HEK293 (cell line): ENCODE data around the gene CELF6.

Experiments
- GLI4 ChIP-seq: fragments of 450-650 bp; formaldehyde crosslinking; IDR thresholded peaks from 2 replicates; pipeline ENCODE4 v1.5.1; 2016; ENCODE audit warnings: missing biosample characterization, missing genetic modification characterization
- HOXA7 ChIP-seq: sonication (generic); formaldehyde crosslinking; IDR thresholded peaks from 2 replicates; pipeline ENCODE4 v1.8.1; 2022; ENCODE audit warnings: missing genetic modification reagents, borderline replicate concordance
- IKZF3 ChIP-seq: fragments of 450-650 bp; IDR thresholded peaks from 2 replicates; pipeline ENCODE4 v1.5.0; 2018; ENCODE audit warnings: missing biosample characterization, mild to moderate bottlenecking, missing genetic modification characterization, moderate library complexity
- KLF8 ChIP-seq: fragments of 450-650 bp; formaldehyde crosslinking; IDR thresholded peaks from 2 replicates; pipeline ENCODE4 v1.5.1; 2016; ENCODE audit warnings: missing biosample characterization, missing genetic modification characterization
- PRDM10 ChIP-seq: fragments of 450-650 bp; formaldehyde crosslinking; IDR thresholded peaks from 2 replicates; pipeline ENCODE4 v1.5.1; 2016; ENCODE audit warnings: missing biosample characterization, missing genetic modification characterization
- TSHZ1 ChIP-seq: fragments of 450-650 bp; formaldehyde crosslinking; IDR thresholded peaks from 2 replicates; pipeline ENCODE4 v1.5.1; 2016; ENCODE audit warnings: missing biosample characterization, missing genetic modification characterization, borderline replicate concordance
- ZBTB21 ChIP-seq: fragments of 450-650 bp; formaldehyde crosslinking; IDR thresholded peaks from 2 replicates; pipeline ENCODE4 v1.5.1; 2017; ENCODE audit warnings: missing biosample characterization, missing genetic modification characterization
- ZBTB44 ChIP-seq: fragments of 450-650 bp; IDR thresholded peaks from 2 replicates; pipeline ENCODE4 v1.5.1; 2018; ENCODE audit warnings: missing biosample characterization, mild to moderate bottlenecking, missing genetic modification characterization
- ZBTB48 ChIP-seq: fragments of 450-650 bp; formaldehyde crosslinking; IDR thresholded peaks from 2 replicates; pipeline ENCODE4 v1.5.1; 2016; ENCODE audit warnings: missing biosample characterization, missing genetic modification characterization
- ZBTB7A ChIP-seq: fragments of 450-650 bp; formaldehyde crosslinking; IDR thresholded peaks from 2 replicates; pipeline ENCODE4 v1.5.1; 2016; ENCODE audit warnings: low read depth, missing biosample characterization, missing genetic modification characterization
- ZNF16 ChIP-seq: fragments of 450-650 bp; formaldehyde crosslinking; IDR thresholded peaks from 2 replicates; pipeline ENCODE4 v1.5.1; 2016; ENCODE audit warnings: low read depth, missing biosample characterization, missing genetic modification characterization
- ZNF248 ChIP-seq: fragments of 450-650 bp; formaldehyde crosslinking; IDR thresholded peaks from 2 replicates; pipeline ENCODE4 v1.5.1; 2017; ENCODE audit warnings: missing biosample characterization, missing genetic modification characterization
- ZNF324 ChIP-seq: fragments of 450-650 bp; formaldehyde crosslinking; IDR thresholded peaks from 2 replicates; pipeline ENCODE4 v1.5.1; 2016; ENCODE audit warnings: missing biosample characterization, missing genetic modification characterization
- ZNF366 ChIP-seq: fragments of 450-650 bp; formaldehyde crosslinking; conservative IDR thresholded peaks from 2 replicates; pipeline ENCODE4 v1.5.1; 2016; ENCODE audit warnings: missing biosample characterization, missing genetic modification characterization
- ZNF391 ChIP-seq: fragments of 450-650 bp; formaldehyde crosslinking; IDR thresholded peaks from 2 replicates; pipeline ENCODE4 v1.5.1; 2016; ENCODE audit warnings: low read depth, missing biosample characterization, missing genetic modification characterization, borderline replicate concordance
- ZNF416 ChIP-seq: fragments of 450-650 bp; formaldehyde crosslinking; IDR thresholded peaks from 2 replicates; pipeline ENCODE4 v1.5.1; 2016; ENCODE audit warnings: missing biosample characterization, missing genetic modification characterization
- ZNF423 ChIP-seq: fragments of 450-650 bp; formaldehyde crosslinking; IDR thresholded peaks from 2 replicates; pipeline ENCODE4 v1.5.1; 2016; ENCODE audit warnings: missing biosample characterization, missing genetic modification characterization
- ZNF473 ChIP-seq: fragments of 450-650 bp; formaldehyde crosslinking; IDR thresholded peaks from 2 replicates; pipeline ENCODE4 v1.5.1; 2017; ENCODE audit warnings: missing biosample characterization, missing genetic modification characterization
- ZNF488 ChIP-seq: fragments of 450-650 bp; formaldehyde crosslinking; IDR thresholded peaks from 2 replicates; pipeline ENCODE4 v1.5.1; 2016; ENCODE audit warnings: missing biosample characterization, missing genetic modification characterization
- ZNF518A ChIP-seq: fragments of 450-650 bp; formaldehyde crosslinking; conservative IDR thresholded peaks from 2 replicates; pipeline ENCODE4 v1.5.1; 2016; ENCODE audit warnings: low read depth, missing biosample characterization, missing genetic modification characterization
- ZNF544 ChIP-seq: fragments of 450-650 bp; formaldehyde crosslinking; IDR thresholded peaks from 2 replicates; pipeline ENCODE4 v1.5.0; 2017; ENCODE audit warnings: missing biosample characterization, missing genetic modification characterization
- ZNF654 ChIP-seq: fragments of 450-650 bp; formaldehyde crosslinking; IDR thresholded peaks from 2 replicates; pipeline ENCODE4 v1.5.1; 2016; ENCODE audit warnings: low read depth, missing biosample characterization, missing genetic modification characterization
- ZSCAN30 ChIP-seq: fragments of 450-650 bp; IDR thresholded peaks from 2 replicates; pipeline ENCODE4 v1.5.1; 2018; ENCODE audit warnings: missing biosample characterization, mild to moderate bottlenecking, missing genetic modification characterization, moderate library complexity

The CELF6 gene

GRCh38 chr15:72272213-72272996, 47.6 kb downstream of the CELF6 start, which contains the start of gene PARP6 (continued):
- no peak for TF ChIP-seq TSHZ1
- no peak for TF ChIP-seq ZNF16 (tag by site-specific recombination)
- TF ChIP-seq ZBTB7A: 0 out of 2 replicates have a peak, but pooled peaks have one; percentile 42
- no peak for TF ChIP-seq ZNF654 (tag by site-specific recombination)
- peak; percentile 86 for TF ChIP-seq ZNF324
- no peak for TF ChIP-seq ZNF488
- no peak for TF ChIP-seq ZNF544 (tag by site-specific recombination)
- no peak for TF ChIP-seq GLI4 (tag by site-specific recombination)
- TF ChIP-seq ZSCAN30 (tag by site-specific recombination): peak; percentile 60; the same call in 1 of the 2 replicates
- no peak for TF ChIP-seq ZNF423 (tag by site-specific recombination)
- peak; percentile 86 for TF ChIP-seq ZBTB48 (tag by site-specific recombination)
- TF ChIP-seq ZNF473 (tag by site-specific recombination): no peak
- no peak for TF ChIP-seq HOXA7 (CRISPR knock-in tag)
- peak; percentile 86 for TF ChIP-seq ZNF518A (tag by site-specific recombination)
- peak; percentile 43; the same call in 1 of the 2 replicates for TF ChIP-seq ZBTB44 (tag by site-specific recombination)
- TF ChIP-seq ZNF416: no peak
- no peak; the same call in 1 of the 2 replicates for TF ChIP-seq ZNF391 (tag by site-specific recombination)
- no peak for TF ChIP-seq ZNF248 (tag by site-specific recombination)
- no peak; the same call in 1 of the 2 replicates for TF ChIP-seq ZNF366
- 0 out of 2 replicates have a peak, but pooled peaks have one; percentile 17 for TF ChIP-seq ZBTB21 (tag by site-specific recombination)
- peak; percentile 64 for TF ChIP-seq IKZF3 (tag by site-specific recombination)
- peak; percentile 86 for TF ChIP-seq PRDM10 (tag by site-specific recombination)
- peak; percentile 97 for TF ChIP-seq KLF8 (tag by site-specific recombination)
